Large intestine (tissue), 3 donors: Measurements from ENCODE around the gene NNMT. TPM values are rescaled to one million over a fixed set of nuclear protein-coding genes. Genes with fewer than 3 reads are reported as not detected.
"Not testable (repeated sequence)": the region's sequence is repeated elsewhere in the genome, so short reads cannot be mapped to it uniquely, and the experiment has no call there.

ENCODE experiments used
- DNase-seq, 2 donors: peaks; one replicate each; pipeline versions ENCODE4 v3.0.0 to v3.0.0-alpha.2; 2013
- H3K27ac ChIP-seq: one replicate; pipeline ENCODE4 v1.5.1; 2013; ENCODE audit warnings: low read length
- H3K27me3 ChIP-seq: 2 replicates; pipeline ENCODE4 v1.6.1; 2013; ENCODE audit warnings: low read length; ENCODE audit not compliant: control insufficient read depth, insufficient read depth
- H3K36me3 ChIP-seq: 2 replicates; pipeline ENCODE4 v1.6.1; 2013; ENCODE audit warnings: low read length; ENCODE audit not compliant: control insufficient read depth, insufficient read depth
- H3K4me1 ChIP-seq: one replicate; pipeline ENCODE4 v1.6.1; 2013; ENCODE audit warnings: low read length; ENCODE audit not compliant: control insufficient read depth, insufficient read depth
- H3K4me3 ChIP-seq: one replicate; pipeline ENCODE4 v1.5.1; 2013; ENCODE audit warnings: low read length
- H3K9me3 ChIP-seq: one replicate; pipeline ENCODE4 v1.6.1; 2013; ENCODE audit warnings: mild to moderate bottlenecking, low read depth, low read length, moderate library complexity; ENCODE audit not compliant: control insufficient read depth
- WGBS: methylation state at CpG from one replicate; pipeline ENCODE4 v1.1.5; 2013; ENCODE audit warnings: low lambda C conversion rate; ENCODE audit not compliant: insufficient coverage; 5-methylcytosine and 5-hydroxymethylcytosine counted together
- polyA plus RNA-seq: library from polyadenylated mRNA; unstranded; fragments of 120-200 nt; gene quantifications from one replicate; pipeline ENCODE4 v1.2.1, GENCODE V29; 2013

The NNMT gene
- polyA plus RNA-seq, 1 donor: 4.0 TPM

DNA sequence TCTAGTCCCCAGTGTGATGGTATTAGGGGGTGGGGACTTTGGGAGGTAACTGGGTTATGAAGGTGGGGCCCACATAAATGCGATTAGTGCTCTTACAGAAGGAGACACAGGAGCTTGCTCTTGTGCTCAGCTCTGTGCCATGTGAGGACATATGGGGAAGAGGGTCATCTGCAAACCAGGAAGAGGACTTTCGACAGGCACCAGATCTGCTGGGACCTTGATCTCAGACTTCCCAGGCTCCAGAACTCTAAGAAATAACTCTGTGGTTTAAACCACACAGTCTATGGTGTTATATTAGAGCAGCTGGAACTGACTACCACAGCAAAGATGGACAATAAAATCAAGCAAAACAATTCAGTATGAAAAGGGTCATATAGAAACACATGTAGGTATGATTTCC, 26.7 kb downstream of the NNMT start:
- Histone ChIP-seq H3K4me3 (no peak overlapping the region), H3K27ac (no peak overlapping the region), H3K27me3 (peaks cover 15% of the 10 kb centered on the region), H3K4me1 (no peaks in the 10 kb centered on the region), H3K36me3 (no peaks in the 10 kb centered on the region), H3K9me3 (no peaks in the 10 kb centered on the region)
- no CpG with 5 or more reads among the region's 2 CpGs for WGBS
- no peak for DNase-seq

DNA sequence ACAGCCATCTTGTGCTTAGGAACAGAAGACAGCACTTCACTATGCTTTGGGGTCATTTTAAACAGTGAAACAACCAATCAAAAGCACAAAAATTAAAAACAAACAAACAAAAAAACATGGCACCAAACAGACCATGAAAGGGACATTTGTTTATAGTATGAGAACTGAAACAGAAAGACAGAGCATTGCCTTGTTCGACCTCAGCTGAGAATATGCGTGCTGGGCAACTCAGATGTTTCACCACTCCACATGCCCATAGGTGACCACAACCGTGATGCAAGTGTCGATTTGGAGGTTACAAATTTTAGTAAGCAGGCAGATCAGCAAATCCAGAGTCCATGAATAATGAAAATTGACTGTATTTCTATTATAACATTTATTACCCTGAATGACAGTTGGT, 30.0 kb downstream of the NNMT start:
- Histone ChIP-seq H3K4me3 (no peak overlapping the region), H3K27me3 (peaks cover 9% of the 10 kb centered on the region), H3K9me3 (no peaks in the 10 kb centered on the region), H3K27ac (no peak overlapping the region), H3K36me3 (no peaks in the 10 kb centered on the region), H3K4me1 (no peaks in the 10 kb centered on the region)
- DNase-seq: no peak
- no CpG with 5 or more reads among the region's 4 CpGs for WGBS

DNA sequence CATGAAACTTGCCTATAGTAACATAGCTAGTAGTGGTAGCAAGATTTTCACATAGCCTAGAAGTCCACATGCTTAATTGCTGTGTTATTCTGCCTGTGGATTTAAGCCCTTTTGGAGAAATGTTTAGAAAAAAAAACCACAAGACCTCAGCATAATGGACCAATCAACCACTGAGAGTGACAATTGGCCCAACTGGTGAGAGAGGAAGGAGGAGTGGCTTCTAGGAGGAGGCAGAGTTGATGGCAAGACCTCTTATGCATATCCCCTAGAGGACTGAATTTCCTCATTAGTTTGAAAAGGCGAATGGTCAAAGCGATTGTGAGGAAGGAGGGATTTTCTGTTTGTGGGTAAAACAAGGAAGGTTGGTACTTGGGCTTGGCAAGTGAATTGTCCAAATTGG, 30.6 kb downstream of the NNMT start:
- Histone ChIP-seq H3K36me3 (no peaks in the 10 kb centered on the region), H3K27me3 (peaks cover 7% of the 10 kb centered on the region), H3K4me1 (no peaks in the 10 kb centered on the region), H3K27ac (no peak overlapping the region), H3K9me3 (no peaks in the 10 kb centered on the region), H3K4me3 (no peak overlapping the region)
- no peak for DNase-seq
- WGBS: no CpG with 5 or more reads among the region's 2 CpGs

DNA sequence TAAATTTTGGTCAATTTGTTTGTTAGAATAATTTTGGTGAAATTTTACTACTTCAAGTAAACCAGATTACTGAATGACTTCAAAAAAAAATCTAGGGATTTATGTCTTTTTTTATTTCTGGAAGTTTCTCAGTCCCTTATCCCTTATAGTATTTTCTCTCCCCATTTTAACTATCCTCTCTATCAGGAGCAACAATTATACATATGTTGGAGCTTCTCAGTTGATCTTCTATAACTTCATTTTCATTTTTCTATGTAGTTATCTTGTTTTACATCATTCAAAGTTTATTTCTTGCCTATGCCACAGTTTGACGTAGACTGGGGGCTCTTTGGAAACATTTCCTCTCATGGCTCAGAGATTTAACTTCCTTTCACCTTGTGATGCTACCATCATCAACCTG, 34.2 kb downstream of the NNMT start:
- DNase-seq: no peak
- no peaks in the 10 kb centered on the region for H3K4me1 ChIP-seq
- 100% methylated on average over 1 of the region's 1 CpG for WGBS
- H3K36me3 ChIP-seq: no peaks in the 10 kb centered on the region
- H3K9me3 ChIP-seq: no peaks in the 10 kb centered on the region
- H3K27me3 ChIP-seq: no peaks in the 10 kb centered on the region
- no peak overlapping the region for H3K4me3 ChIP-seq
- no peak overlapping the region for H3K27ac ChIP-seq

DNA sequence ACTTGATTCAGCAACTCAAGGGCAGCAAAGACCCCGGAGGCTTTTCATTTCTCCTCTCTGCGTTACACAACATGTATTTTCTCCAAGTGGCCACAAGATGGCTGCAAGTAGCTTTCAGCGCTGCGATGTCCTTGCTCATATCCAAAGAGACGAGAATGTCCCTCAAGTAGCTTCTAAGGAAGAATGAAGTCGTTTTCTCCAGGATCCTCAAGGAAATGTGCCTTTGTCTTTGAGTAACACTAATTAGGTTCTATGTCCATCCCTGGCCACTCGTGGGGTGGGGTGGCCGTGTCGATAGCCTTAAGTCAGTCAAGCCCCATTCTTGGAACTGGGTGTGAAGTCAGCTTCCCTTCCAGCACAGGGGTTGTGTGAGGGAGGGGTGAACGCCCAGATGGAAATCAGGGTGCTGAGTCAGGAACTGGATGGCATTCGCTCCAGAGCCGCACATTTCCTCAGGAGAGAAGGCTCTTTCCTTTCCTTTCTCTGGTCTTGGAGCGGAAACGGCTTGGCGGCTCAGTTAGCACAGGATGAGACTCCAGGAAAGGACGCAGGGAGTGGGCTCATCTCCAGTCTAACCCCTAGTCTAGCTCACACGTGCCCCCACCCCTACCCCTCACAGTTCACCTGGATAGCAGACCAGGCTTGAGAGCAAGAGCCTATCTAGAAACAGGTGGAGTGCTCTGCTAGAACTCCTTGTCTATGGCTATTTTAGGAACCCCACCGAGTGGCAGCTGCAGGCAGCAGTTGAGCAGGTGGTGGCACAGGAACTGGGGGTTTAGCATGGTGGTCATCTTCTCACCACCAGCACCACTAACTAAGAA, 44.3 kb downstream of the NNMT start:
- 0% methylated on average over 1 of the region's 18 CpGs for WGBS
- H3K4me3 ChIP-seq: no peak overlapping the region

DNA sequence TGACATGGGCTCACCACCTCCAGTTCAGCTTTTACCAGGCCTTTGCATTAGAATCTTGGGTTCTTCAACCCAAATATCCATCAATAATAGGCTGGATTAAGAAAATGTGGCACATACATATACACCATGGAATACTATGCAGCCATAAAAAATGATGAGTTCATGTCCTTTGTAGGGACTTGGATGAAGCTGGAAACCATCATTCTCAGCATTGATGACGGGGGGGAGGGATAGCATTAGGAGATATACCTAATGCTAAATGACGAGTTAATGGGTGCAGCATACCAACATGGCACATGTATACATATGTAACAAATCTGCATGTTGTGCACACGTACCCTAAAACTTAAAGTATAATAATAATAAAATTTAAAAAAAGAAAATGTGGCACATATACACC, 45.5 kb downstream of the NNMT start:
- not testable (repeated sequence) for H3K36me3 ChIP-seq, H3K4me1 ChIP-seq, H3K27ac ChIP-seq, H3K27me3 ChIP-seq, H3K4me3 ChIP-seq, H3K9me3 ChIP-seq, DNase-seq
- no CpG with 5 or more reads among the region's 3 CpGs for WGBS

More for the DNA sequence above, 44.3 kb downstream of the NNMT start:
- Histone ChIP-seq H3K9me3 (no peaks in the 10 kb centered on the region), H3K4me1 (no peaks in the 10 kb centered on the region), H3K27me3 (no peaks in the 10 kb centered on the region), H3K27ac (no peak overlapping the region), H3K36me3 (no peaks in the 10 kb centered on the region)
- DNase-seq: peak; percentile 28 to 43

DNA sequence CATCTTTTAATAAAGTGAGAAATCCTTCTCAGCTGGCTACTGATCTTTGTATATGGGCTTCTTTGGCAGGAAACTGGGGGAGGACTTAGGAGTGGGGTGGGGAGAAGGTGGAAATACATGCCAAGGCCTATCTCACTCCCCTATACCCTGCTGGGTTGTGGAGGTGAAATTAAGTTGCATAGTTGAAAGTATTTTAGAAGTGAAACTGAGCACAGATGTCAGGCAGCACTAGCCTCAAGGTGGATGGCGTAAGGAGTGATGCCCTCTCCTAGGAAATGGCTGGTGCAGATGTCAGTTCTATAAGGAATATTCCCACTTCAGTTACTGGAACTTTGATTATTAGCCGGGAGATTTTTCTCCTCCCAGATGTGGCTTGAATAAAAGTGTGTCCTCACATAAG, 46.3 kb downstream of the NNMT start:
- Histone ChIP-seq H3K4me3 (no peak overlapping the region), H3K36me3 (no peaks in the 10 kb centered on the region), H3K9me3 (no peaks in the 10 kb centered on the region), H3K27me3 (no peaks in the 10 kb centered on the region), H3K4me1 (no peaks in the 10 kb centered on the region), H3K27ac (no peak overlapping the region)
- no CpG with 5 or more reads among the region's 2 CpGs for WGBS
- no peak for DNase-seq

DNA sequence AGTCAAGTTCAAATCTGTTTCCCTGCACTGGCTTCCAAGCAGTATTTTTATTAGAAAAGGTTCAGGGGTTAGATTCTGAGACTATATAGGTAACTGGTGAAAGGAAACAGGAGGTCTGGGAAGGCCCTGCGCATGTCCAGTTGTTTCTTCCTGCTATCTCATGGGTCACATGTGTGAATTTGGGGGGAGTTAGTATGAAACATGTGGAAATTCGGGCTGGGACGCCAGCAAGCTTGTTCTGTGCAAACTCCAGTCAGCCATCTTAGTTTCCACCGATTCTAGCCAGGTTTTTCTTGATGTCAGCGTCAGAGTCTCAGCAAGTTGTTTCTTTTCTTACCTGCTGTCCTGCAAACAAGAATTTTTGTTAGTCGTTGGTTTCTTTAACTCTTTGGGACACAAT, 46.8 kb downstream of the NNMT start:
- Histone ChIP-seq H3K27ac (no peak overlapping the region), H3K4me1 (no peaks in the 10 kb centered on the region), H3K36me3 (no peaks in the 10 kb centered on the region), H3K9me3 (no peaks in the 10 kb centered on the region), H3K4me3 (no peak overlapping the region), H3K27me3 (no peaks in the 10 kb centered on the region)
- no peak for DNase-seq
- 86% methylated on average over 2 of the region's 6 CpGs for WGBS

DNA sequence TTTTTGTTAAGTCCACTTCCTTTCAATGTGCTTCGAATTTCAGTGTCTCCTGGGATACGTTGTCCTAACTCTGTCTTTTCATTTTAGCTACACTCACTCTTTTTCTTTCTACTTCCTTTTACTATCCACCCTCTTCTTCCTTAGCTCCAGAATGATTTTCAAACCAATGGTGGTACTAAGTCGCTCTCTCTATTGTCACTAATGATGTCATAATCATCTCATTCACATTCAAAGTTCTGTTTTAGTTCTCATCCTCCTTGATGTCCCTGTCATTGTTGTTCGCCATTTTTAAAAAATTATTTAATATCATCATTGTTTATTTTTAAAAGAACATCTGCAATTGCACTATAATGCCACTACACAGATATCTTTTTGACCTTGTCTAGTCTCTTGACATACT, 47.3 kb downstream of the NNMT start:
- WGBS: 91% methylated on average over 4 of the region's 4 CpGs
- H3K9me3 ChIP-seq: no peaks in the 10 kb centered on the region
- no peak for DNase-seq

DNA sequence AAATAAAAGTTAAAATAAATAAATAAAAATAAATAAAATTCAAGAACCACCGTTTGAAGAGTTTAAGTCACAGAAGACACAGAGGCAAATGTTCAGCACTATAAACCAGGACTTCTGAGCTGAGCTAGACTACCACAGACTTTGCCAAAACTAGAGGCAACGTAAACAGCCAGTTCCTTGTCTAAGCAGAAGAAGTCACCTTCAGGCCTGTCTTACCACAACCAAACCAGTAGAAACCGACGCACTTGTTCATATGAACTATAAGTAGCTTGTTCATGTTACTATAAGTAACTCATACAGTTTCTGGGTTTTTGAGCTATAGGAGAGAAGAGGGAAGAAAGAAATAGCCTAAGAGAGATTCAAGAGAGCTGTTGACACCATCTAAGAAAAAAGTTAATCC, 48.3 kb downstream of the NNMT start:
- DNase-seq: no peak
- Histone ChIP-seq H3K4me3 (no peak overlapping the region), H3K4me1 (no peaks in the 10 kb centered on the region), H3K27me3 (no peaks in the 10 kb centered on the region), H3K9me3 (no peaks in the 10 kb centered on the region), H3K36me3 (no peaks in the 10 kb centered on the region), H3K27ac (no peak overlapping the region)
- WGBS: no CpG with 5 or more reads among the region's 4 CpGs

More for the DNA sequence above, 47.3 kb downstream of the NNMT start:
- Histone ChIP-seq H3K27ac (no peak overlapping the region), H3K36me3 (no peaks in the 10 kb centered on the region), H3K4me1 (no peaks in the 10 kb centered on the region), H3K27me3 (no peaks in the 10 kb centered on the region), H3K4me3 (no peak overlapping the region)

DNA sequence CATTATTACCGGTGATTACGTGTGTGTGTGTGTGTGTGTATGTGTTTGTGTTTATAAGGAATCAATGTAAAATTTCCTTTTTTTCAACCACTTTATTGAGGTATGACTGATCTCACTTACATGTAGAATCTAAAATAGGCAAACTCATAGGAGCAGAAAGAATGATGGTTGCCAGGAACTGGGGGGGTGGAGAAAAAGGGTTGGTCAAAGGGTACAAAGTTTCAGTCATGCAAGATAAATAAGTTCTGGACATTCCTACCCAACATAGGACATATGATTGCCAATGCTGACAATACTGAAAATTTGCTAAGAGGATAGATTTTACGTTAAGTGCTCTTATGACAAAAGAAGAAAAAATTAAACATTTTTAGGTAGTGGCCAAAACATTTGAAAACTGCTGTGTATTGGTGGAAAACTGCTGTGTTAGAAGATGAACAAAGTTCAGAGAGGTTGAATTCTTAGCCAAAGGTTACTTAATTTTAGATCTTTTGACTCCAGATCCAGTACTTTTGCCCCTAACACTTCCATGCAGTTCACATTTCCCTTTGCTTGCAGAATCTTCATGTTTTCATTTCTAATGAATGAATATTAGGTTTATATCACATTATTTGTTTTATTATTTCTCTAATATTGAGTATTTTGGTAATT, 49.5 kb downstream of the NNMT start:
- DNase-seq: no peak
- 100% methylated on average over 1 of the region's 3 CpGs for WGBS
- no peaks in the 10 kb centered on the region for H3K9me3 ChIP-seq

More for the DNA sequence above, 49.5 kb downstream of the NNMT start:
- no peaks in the 10 kb centered on the region for H3K36me3 ChIP-seq
- no peaks in the 10 kb centered on the region for H3K27me3 ChIP-seq
- no peak overlapping the region for H3K4me3 ChIP-seq
- no peak overlapping the region for H3K27ac ChIP-seq
- no peaks in the 10 kb centered on the region for H3K4me1 ChIP-seq
